ENCODE results near the gene LAG3. TPM values are rescaled to one million over a fixed set of nuclear protein-coding genes. Genes with fewer than 3 reads are reported as not detected.

Gene LAG3
- total RNA-seq, 1 experiment from 2014 or later: 3.3 TPM

DNA sequence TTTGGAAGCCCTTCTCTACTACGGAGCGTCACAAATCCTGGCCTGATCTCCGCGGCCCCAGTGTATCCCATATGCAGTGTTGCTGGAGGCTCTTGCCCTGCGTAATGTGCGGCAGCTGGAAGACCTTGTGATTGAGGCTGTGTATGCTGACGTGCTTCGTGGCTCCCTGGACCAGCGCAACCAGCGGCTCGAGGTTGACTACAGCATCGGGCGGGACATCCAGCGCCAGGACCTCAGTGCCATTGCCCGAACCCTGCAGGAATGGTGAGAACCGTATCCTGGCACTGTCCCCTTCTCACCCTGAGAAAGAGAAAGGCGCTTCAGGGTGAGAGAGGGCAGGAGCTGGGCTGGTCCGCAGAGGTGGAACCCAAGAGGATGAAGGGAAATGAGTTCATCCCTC lies 43.1 kb upstream of the LAG3 start (continued):
- no peak for TF ChIP-seq ATF3 (IDR thresholded peaks at IDR 0.05)

GRCh38 chr12:6730169-6730568 lies 42.2 kb upstream of the LAG3 start:
- no peaks in the 10 kb centered on the region for H4K20me1 ChIP-seq (ENCODE audit: insufficient read depth)
- DNase-seq (ENCODE audit: low read depth, low spot score) (no peak), ATAC-seq (peak; percentile 50; the same call in 1 of the 2 replicates)
- H3K4me3 ChIP-seq (replicated peaks in 1 of 2; ENCODE audit: low read depth in 1 of 2, low read length in 2 of 2): no peak overlapping the region
- H3K9ac ChIP-seq (ENCODE audit: low read length): no peak overlapping the region
- no peaks in the 10 kb centered on the region for H3K9me3 ChIP-seq (ENCODE audit: control insufficient read depth in 1 of 2, insufficient read depth in 1 of 2, low read depth in 1 of 2, low read length in 2 of 2)
- H3K36me3 ChIP-seq (ENCODE audit: control insufficient read depth in 1 of 2, insufficient read depth in 2 of 2, low read length in 2 of 2): peaks cover 18 to 34% of the 10 kb centered on the region in 2 experiments; a peak in 3 of 4 replicates
- CTCF ChIA-PET: no interaction called here
- RAD21 ChIA-PET (ENCODE audit: low non-redundant PET in 1 of 2, low total read pairs in 2 of 2, uncharacterized antibody in 2 of 2, unreplicated experiment in 2 of 2): no interaction called here
- TF ChIP-seq, protein P1, sequence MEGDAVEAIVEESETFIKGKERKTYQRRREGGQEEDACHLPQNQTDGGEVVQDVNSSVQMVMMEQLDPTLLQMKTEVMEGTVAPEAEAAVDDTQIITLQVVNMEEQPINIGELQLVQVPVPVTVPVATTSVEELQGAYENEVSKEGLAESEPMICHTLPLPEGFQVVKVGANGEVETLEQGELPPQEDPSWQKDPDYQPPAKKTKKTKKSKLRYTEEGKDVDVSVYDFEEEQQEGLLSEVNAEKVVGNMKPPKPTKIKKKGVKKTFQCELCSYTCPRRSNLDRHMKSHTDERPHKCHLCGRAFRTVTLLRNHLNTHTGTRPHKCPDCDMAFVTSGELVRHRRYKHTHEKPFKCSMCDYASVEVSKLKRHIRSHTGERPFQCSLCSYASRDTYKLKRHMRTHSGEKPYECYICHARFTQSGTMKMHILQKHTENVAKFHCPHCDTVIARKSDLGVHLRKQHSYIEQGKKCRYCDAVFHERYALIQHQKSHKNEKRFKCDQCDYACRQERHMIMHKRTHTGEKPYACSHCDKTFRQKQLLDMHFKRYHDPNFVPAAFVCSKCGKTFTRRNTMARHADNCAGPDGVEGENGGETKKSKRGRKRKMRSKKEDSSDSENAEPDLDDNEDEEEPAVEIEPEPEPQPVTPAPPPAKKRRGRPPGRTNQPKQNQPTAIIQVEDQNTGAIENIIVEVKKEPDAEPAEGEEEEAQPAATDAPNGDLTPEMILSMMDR (IDR thresholded peaks at IDR 0.05 in 2 of 3, conservative IDR thresholded peaks at IDR 0.05 in 1 of 3; ENCODE audit: borderline replicate concordance in 1 of 3, insufficient read depth in 1 of 3, low read depth in 2 of 3, low read length in 2 of 3): 0 out of 6 replicates have a peak, but pooled peaks of 1 of the 3 experiments have one; percentile 10
- no peak for TF ChIP-seq YY1 (IDR thresholded peaks at IDR 0.05; ENCODE audit: extremely low read depth, insufficient replicate concordance, low read depth, low read length)
- H3K4me1 ChIP-seq (ENCODE audit: control insufficient read depth in 1 of 2, insufficient read depth in 2 of 2, low read length in 2 of 2): peaks cover 0 to 4% of the 10 kb centered on the region in 2 experiments; a peak in 2 of 4 replicates
- intact Hi-C loops (cut with micrococcal nuclease): no loop called here
- BruUV-seq (replicated peaks): no TSS peak
- no peaks in the 10 kb centered on the region for H3K9me2 ChIP-seq (ENCODE audit: insufficient read depth)
- H3K27me3 ChIP-seq (ENCODE audit: insufficient read depth, low read length): no peaks in the 10 kb centered on the region
- no peak overlapping the region for H2AFZ ChIP-seq (ENCODE audit: low read depth, low read length, poor library complexity, severe bottlenecking)
- peaks cover 6% of the 10 kb centered on the region; the same call in 1 of the 2 replicates for H3K79me2 ChIP-seq (ENCODE audit: insufficient read depth, low read length)
- no peak overlapping the region for H3K4me2 ChIP-seq (ENCODE audit: low read length)
- POLR2A ChIA-PET: no interaction called here
- H3K27ac ChIP-seq (ENCODE audit: low read depth, low read length): no peak overlapping the region

Data from HCT116 (cell line).